Mucosa of descending colon (tissue), 3 donors: ENCODE measurements around the gene PTPRH. TPM values are rescaled to one million over a fixed set of nuclear protein-coding genes. Genes with fewer than 3 reads are reported as not detected.

ENCODE experiments used
- ATAC-seq: fragments of 200-7000 bp; cut with Tn5 transposase; one replicate; pipeline ENCODE4 v1.9.1; 2020; ENCODE audit warnings: mild to moderate bottlenecking, moderate library complexity
- DNase-seq, 3 donors: peaks; one replicate each; pipeline ENCODE4 v3.0.0-alpha.2; 2020
- H3K36me3 ChIP-seq: fragments of 200-600 bp; one replicate; pipeline ENCODE4 v1.8.0; 2021; ENCODE audit warnings: low read depth, mild to moderate bottlenecking
- H3K4me1 ChIP-seq: fragments of 200-600 bp; one replicate; pipeline ENCODE4 v1.8.0; 2021; ENCODE audit warnings: low read depth, mild to moderate bottlenecking
- H3K4me3 ChIP-seq: fragments of 200-600 bp; one replicate; pipeline ENCODE4 v1.8.0; 2021; ENCODE audit warnings: mild to moderate bottlenecking
- H3K9me3 ChIP-seq: fragments of 200-600 bp; one replicate; pipeline ENCODE4 v1.8.0; 2021; ENCODE audit warnings: mild to moderate bottlenecking
- intact Hi-C, 2 donors: fragments of 100-400 bp; cut with DNase I in 1 of 2; cut with micrococcal nuclease in 1 of 2; formaldehyde crosslinking; loops; one replicate each; pipeline versions ENCODE4 v1.11.0 to v1.11.1; 2022; cut with DNase I, micrococcal nuclease
- total RNA-seq, 3 donors: library from RNA; stranded (reverse); fragmentation: NEBNext Ultra II Directional in 2 of 3; extraction: Animal tissue kit (Norgen Biotek cat#: 25700) in 2 of 3; gene quantifications; one replicate each; pipeline versions ENCODE4 v1.2.1 to v1.2.4, GENCODE V29; 2021 to 2023
- TF ChIP-seq, protein P1 (sequence below): fragments of 200-600 bp; IDR thresholded peaks from one replicate; pipeline ENCODE4 v1.8.0; 2022; ENCODE audit warnings: antibody characterized with exemption, mild to moderate bottlenecking
- donor health status: DM: no; HTN: no; CAD: no; lungs with moderate emphysema.
- donor health status: DM: no; HTN: no; CAD: no.
- donor health status: DM: no; HTN: yes; CAD: no.

Gene PTPRH
- total RNA-seq, 3 donors from 2014 or later = 62.3 to 181 (median 94.8) TPM

- intact Hi-C loops = no loop called here
- no peak for DNase-seq
Observed at GRCh38 chr19:55228403-55229031, 19.2 kb upstream of the PTPRH start, which contains the start of gene TMEM86B. Gene TMEM86B (minus strand): TSS chr19:55228763. CDS start chr19:55228741, 22 bp downstream.

DNA sequence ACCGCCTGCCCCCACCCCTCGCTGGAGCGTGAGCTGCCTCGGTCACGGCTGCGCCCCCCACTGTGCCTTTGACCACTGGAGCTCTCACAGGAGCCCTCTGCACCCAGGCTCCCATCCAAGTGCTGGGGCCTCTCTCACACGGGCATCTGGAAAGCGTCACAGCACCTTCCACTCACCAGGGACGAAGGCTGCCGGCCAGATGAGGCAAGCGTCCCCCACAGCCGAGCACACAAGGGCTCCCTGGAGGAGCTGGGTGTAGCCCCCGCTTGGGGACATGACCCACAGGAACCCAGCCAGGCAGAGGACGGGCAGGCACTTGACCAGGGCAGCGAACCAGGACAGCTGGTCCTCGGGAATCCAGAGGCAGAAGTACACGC, 18.7 kb upstream of the PTPRH start:
- intact Hi-C loops = no loop called here
- TF ChIP-seq, protein P1, sequence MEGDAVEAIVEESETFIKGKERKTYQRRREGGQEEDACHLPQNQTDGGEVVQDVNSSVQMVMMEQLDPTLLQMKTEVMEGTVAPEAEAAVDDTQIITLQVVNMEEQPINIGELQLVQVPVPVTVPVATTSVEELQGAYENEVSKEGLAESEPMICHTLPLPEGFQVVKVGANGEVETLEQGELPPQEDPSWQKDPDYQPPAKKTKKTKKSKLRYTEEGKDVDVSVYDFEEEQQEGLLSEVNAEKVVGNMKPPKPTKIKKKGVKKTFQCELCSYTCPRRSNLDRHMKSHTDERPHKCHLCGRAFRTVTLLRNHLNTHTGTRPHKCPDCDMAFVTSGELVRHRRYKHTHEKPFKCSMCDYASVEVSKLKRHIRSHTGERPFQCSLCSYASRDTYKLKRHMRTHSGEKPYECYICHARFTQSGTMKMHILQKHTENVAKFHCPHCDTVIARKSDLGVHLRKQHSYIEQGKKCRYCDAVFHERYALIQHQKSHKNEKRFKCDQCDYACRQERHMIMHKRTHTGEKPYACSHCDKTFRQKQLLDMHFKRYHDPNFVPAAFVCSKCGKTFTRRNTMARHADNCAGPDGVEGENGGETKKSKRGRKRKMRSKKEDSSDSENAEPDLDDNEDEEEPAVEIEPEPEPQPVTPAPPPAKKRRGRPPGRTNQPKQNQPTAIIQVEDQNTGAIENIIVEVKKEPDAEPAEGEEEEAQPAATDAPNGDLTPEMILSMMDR = no peak
- Histone ChIP-seq H3K4me1 (no peaks in the 10 kb centered on the region), H3K9me3 (no peaks in the 10 kb centered on the region), H3K4me3 (no peak overlapping the region), H3K36me3 (peaks cover 8% of the 10 kb centered on the region)
- DNase-seq (no peak), ATAC-seq (no peak)

More at GRCh38 chr19:55228403-55229031, 19.2 kb upstream of the PTPRH start, which contains the start of gene TMEM86B:
- TF ChIP-seq, protein P1 = no peak
- Histone ChIP-seq H3K36me3 (peaks cover 8% of the 10 kb centered on the region), H3K4me3 (no peak within 1 kb of the TSS), H3K4me1 (no peaks in the 10 kb centered on the region), H3K9me3 (no peaks in the 10 kb centered on the region)
- ATAC-seq = peak; percentile 64

- H3K4me3 ChIP-seq = no peak overlapping the region
- no peaks in the 10 kb centered on the region for H3K9me3 ChIP-seq
- TF ChIP-seq, protein P1 = no peak
- DNase-seq (no peak), ATAC-seq (no peak)
- peaks cover 8% of the 10 kb centered on the region for H3K36me3 ChIP-seq
- intact Hi-C loops = no loop called here
- no peaks in the 10 kb centered on the region for H3K4me1 ChIP-seq
Observed at GRCh38 chr19:55227241-55228014, 18.1 kb upstream of the PTPRH start.

GRCh38 chr19:55226788-55227187, 17.5 kb upstream of the PTPRH start:
- TF ChIP-seq, protein P1 = no peak
- Histone ChIP-seq H3K36me3 (peaks cover 8% of the 10 kb centered on the region), H3K4me1 (no peaks in the 10 kb centered on the region), H3K4me3 (no peak overlapping the region), H3K9me3 (no peaks in the 10 kb centered on the region)
- intact Hi-C loops = no loop called here
- no peak for DNase-seq
- ATAC-seq = no peak

- Histone ChIP-seq H3K9me3 (no peaks in the 10 kb centered on the region), H3K4me1 (no peaks in the 10 kb centered on the region), H3K36me3 (peaks cover 5% of the 10 kb centered on the region), H3K4me3 (no peak overlapping the region)
- DNase-seq (no peak), ATAC-seq (no peak)
- TF ChIP-seq, protein P1 = no peak
- intact Hi-C loops = no loop called here
Observed at GRCh38 chr19:55226273-55226672, 17.0 kb upstream of the PTPRH start.
